GM04503 (cell line): ENCODE measurements around the gene CBL.
A peak's percentile ranks its signal among the peaks of the same experiment; 100 is the strongest.
"Not testable (repeated sequence)": the region's sequence is repeated elsewhere in the genome, so short reads cannot be mapped to it uniquely, and the experiment has no call there.

ENCODE experiments used
- DNase-seq: peaks from one replicate; pipeline ENCODE4 v3.0.0-alpha.2; 2012; ENCODE audit warnings: low read depth

The CBL gene

GRCh38 chr11:119205574-119206510 is at the start of gene CBL:
Gene CBL, plus strand, starts transcription at chr11:119206339. Its CDS starts 79 bp downstream, at chr11:119206418.
- no peak for DNase-seq

- no peak for DNase-seq
These were observed 49.6 kb upstream of the CBL start for GRCh38 chr11:119156496-119156895.

GRCh38 chr11:119157063-119157462 is 49.1 kb upstream of the CBL start:
- DNase-seq, result no peak

GRCh38 chr11:119158467-119158866 is 47.7 kb upstream of the CBL start:
- no peak for DNase-seq

GRCh38 chr11:119160151-119160550 is 46.0 kb upstream of the CBL start:
- DNase-seq, result no peak

GRCh38 chr11:119161871-119162270 is 44.3 kb upstream of the CBL start:
- no peak for DNase-seq

- DNase-seq, result peak; percentile 10
These were observed 39.6 kb upstream of the CBL start for GRCh38 chr11:119166368-119167076.

GRCh38 chr11:119167077-119167458 is 39.1 kb upstream of the CBL start:
- DNase-seq, result not testable (repeated sequence)

GRCh38 chr11:119167933-119168332 is 38.2 kb upstream of the CBL start:
- DNase-seq, result no peak

GRCh38 chr11:119168471-119169281 is 37.5 kb upstream of the CBL start, which contains the start of gene NLRX1:
Gene NLRX1, plus strand, starts transcription at chr11:119168725. Its CDS starts 2,679 bp downstream, at chr11:119171404.
- peak; percentile 22 for DNase-seq

GRCh38 chr11:119169282-119169719 is 36.8 kb upstream of the CBL start:
- peak; percentile 6 for DNase-seq

- DNase-seq, result no peak
These were observed 33.6 kb upstream of the CBL start for GRCh38 chr11:119172513-119172912.

GRCh38 chr11:119173453-119173852 is 32.7 kb upstream of the CBL start:
- DNase-seq, result no peak

- DNase-seq, result peak; percentile 12
These were observed 30.6 kb upstream of the CBL start for GRCh38 chr11:119175493-119176077.

- DNase-seq, result no peak
These were observed 27.9 kb upstream of the CBL start for GRCh38 chr11:119178166-119178680.

- no peak for DNase-seq
These were observed 26.8 kb upstream of the CBL start for GRCh38 chr11:119179342-119179741.

GRCh38 chr11:119179983-119180382 is 26.2 kb upstream of the CBL start:
- no peak for DNase-seq

- DNase-seq, result no peak
These were observed 25.1 kb upstream of the CBL start for GRCh38 chr11:119180729-119181676.

- DNase-seq, result no peak
These were observed 24.3 kb upstream of the CBL start for GRCh38 chr11:119181677-119182412.

GRCh38 chr11:119184399-119184798 is 21.7 kb upstream of the CBL start:
- not testable (repeated sequence) for DNase-seq
